MM.1S (cell line): Measurements from ENCODE around the gene RTN4RL1.

ENCODE experiments used
- DNase-seq: peaks from one replicate; pipeline ENCODE4 v3.0.0-alpha.2; 2015
- H2AFZ ChIP-seq: fragments of 300-600 bp; sonication (generic); 2 replicates; pipeline ENCODE4 v1.6.0; 2016; ENCODE audit warnings: antibody characterized with exemption, low read length
- H3F3A ChIP-seq: fragments of 300-600 bp; sonication (generic); 2 replicates; pipeline ENCODE4 v1.6.1; 2016; ENCODE audit warnings: mild to moderate bottlenecking, antibody characterized with exemption, low read length, moderate library complexity, mixed read lengths; ENCODE audit not compliant: insufficient read depth
- H3K27ac ChIP-seq: fragments of 300-600 bp; sonication (generic); 2 replicates; pipeline ENCODE4 v1.5.1; 2016; ENCODE audit warnings: mild to moderate bottlenecking, low read length
- H3K27me3 ChIP-seq: fragments of 300-600 bp; sonication (generic); replicated peaks from 2 replicates; pipeline ENCODE4 v1.6.0; 2016; ENCODE audit warnings: low read length; ENCODE audit not compliant: insufficient read depth
- H3K36me3 ChIP-seq: fragments of 300-600 bp; sonication (generic); replicated peaks from 2 replicates; pipeline ENCODE4 v1.6.1; 2016; ENCODE audit warnings: mild to moderate bottlenecking, low read length, mixed read lengths; ENCODE audit not compliant: insufficient read depth
- H3K4me1 ChIP-seq: fragments of 300-600 bp; sonication (generic); 2 replicates; pipeline ENCODE4 v1.6.1; 2016; ENCODE audit warnings: low read length, mixed read lengths
- H3K4me2 ChIP-seq: fragments of 300-600 bp; sonication (generic); 2 replicates; pipeline ENCODE4 v1.6.0; 2016; ENCODE audit warnings: low read depth, low read length
- H3K4me3 ChIP-seq: fragments of 300-600 bp; sonication (generic); 2 replicates; pipeline ENCODE4 v1.5.1; 2016; ENCODE audit warnings: low read length, mixed read lengths
- H3K79me2 ChIP-seq: fragments of 300-600 bp; sonication (generic); 2 replicates; pipeline ENCODE4 v1.6.1; 2016; ENCODE audit warnings: mixed run types, low read length, mixed read lengths
- H3K9ac ChIP-seq: fragments of 300-600 bp; sonication (generic); 2 replicates; pipeline ENCODE4 v1.6.1; 2016; ENCODE audit warnings: low read length, mixed read lengths
- H3K9me2 ChIP-seq: fragments of 300-600 bp; sonication (generic); replicated peaks from 2 replicates; pipeline ENCODE4 v1.6.1; 2016; ENCODE audit warnings: mild to moderate bottlenecking, low read length, mixed read lengths; ENCODE audit not compliant: insufficient read depth
- H3K9me3 ChIP-seq: fragments of 300-600 bp; sonication (generic); replicated peaks from 2 replicates; pipeline ENCODE4 v1.6.1; 2016; ENCODE audit warnings: mild to moderate bottlenecking, low read length, mixed read lengths; ENCODE audit not compliant: insufficient read depth
- H4K20me1 ChIP-seq: fragments of 300-600 bp; sonication (generic); 2 replicates; pipeline ENCODE4 v1.6.1; 2016; ENCODE audit warnings: mild to moderate bottlenecking, low read length, moderate library complexity, mixed read lengths; ENCODE audit not compliant: insufficient read depth
- EZH2 ChIP-seq: fragments of 300-600 bp; sonication (generic); optimal IDR thresholded peaks from 2 replicates; pipeline ENCODE3; 2017; ENCODE audit warnings: low read depth, mild to moderate bottlenecking, antibody characterized with exemption, low read length, mixed read lengths
- EZH2phosphoT487 ChIP-seq: fragments of 300-600 bp; sonication (generic); IDR thresholded peaks from 2 replicates; pipeline ENCODE4 v1.6.1; 2018; ENCODE audit warnings: antibody characterized with exemption, low read length
- TF ChIP-seq, protein P1 (sequence below): fragments of 300-600 bp; sonication (generic); IDR thresholded peaks from 2 replicates; pipeline ENCODE4 v1.5.1; 2016; ENCODE audit warnings: antibody characterized with exemption, low read length, mixed read lengths

Gene RTN4RL1

DNA sequence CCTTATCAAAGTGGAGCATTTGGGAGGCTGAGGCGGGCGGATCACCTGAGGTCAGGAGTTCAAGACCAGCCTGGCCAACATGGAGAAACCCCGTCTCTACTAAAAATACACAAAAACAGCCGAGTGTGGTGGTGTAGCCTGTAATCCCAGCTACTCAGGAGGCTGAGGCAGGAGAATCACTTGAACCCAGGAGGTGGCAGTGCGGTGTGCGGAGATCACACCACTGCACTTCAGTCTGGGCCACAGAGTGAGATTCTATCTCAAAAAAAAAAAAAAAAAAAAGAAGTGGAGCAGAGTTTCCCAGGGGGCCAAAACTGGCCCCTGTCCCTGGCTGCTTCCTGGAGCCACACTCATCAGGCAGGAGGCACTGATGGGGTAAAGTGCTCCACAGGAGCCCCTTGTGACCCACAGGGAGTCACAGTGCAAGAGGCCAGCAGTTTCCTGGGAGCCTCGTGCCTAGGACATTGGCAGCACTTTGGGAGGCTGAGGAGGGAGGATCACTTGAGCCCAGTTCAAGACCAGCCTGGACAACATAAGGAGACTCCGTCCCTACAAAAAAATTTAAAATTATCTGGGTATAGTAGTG is 44.4 kb downstream of the RTN4RL1 start:
- no peaks in the 10 kb centered on the region for H3K36me3 ChIP-seq
- H3K9me3 ChIP-seq = no peaks in the 10 kb centered on the region
- H3K27ac ChIP-seq = no peak overlapping the region
- no peaks in the 10 kb centered on the region for H3K4me1 ChIP-seq
- no peak overlapping the region for H3K4me3 ChIP-seq
- no peaks in the 10 kb centered on the region for H4K20me1 ChIP-seq
- DNase-seq = no peak
- H3K9ac ChIP-seq = no peak overlapping the region
- TF ChIP-seq, protein P1, sequence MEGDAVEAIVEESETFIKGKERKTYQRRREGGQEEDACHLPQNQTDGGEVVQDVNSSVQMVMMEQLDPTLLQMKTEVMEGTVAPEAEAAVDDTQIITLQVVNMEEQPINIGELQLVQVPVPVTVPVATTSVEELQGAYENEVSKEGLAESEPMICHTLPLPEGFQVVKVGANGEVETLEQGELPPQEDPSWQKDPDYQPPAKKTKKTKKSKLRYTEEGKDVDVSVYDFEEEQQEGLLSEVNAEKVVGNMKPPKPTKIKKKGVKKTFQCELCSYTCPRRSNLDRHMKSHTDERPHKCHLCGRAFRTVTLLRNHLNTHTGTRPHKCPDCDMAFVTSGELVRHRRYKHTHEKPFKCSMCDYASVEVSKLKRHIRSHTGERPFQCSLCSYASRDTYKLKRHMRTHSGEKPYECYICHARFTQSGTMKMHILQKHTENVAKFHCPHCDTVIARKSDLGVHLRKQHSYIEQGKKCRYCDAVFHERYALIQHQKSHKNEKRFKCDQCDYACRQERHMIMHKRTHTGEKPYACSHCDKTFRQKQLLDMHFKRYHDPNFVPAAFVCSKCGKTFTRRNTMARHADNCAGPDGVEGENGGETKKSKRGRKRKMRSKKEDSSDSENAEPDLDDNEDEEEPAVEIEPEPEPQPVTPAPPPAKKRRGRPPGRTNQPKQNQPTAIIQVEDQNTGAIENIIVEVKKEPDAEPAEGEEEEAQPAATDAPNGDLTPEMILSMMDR = no peak
- no peak for TF ChIP-seq EZH2phosphoT487
- no peak for TF ChIP-seq EZH2
- no peaks in the 10 kb centered on the region for H3K79me2 ChIP-seq
- H3K4me2 ChIP-seq = no peak overlapping the region
- peaks cover 97% of the 10 kb centered on the region for H3K27me3 ChIP-seq
- H3F3A ChIP-seq = no peaks in the 10 kb centered on the region
- no peaks in the 10 kb centered on the region for H3K9me2 ChIP-seq
- H2AFZ ChIP-seq = no peak overlapping the region

DNA sequence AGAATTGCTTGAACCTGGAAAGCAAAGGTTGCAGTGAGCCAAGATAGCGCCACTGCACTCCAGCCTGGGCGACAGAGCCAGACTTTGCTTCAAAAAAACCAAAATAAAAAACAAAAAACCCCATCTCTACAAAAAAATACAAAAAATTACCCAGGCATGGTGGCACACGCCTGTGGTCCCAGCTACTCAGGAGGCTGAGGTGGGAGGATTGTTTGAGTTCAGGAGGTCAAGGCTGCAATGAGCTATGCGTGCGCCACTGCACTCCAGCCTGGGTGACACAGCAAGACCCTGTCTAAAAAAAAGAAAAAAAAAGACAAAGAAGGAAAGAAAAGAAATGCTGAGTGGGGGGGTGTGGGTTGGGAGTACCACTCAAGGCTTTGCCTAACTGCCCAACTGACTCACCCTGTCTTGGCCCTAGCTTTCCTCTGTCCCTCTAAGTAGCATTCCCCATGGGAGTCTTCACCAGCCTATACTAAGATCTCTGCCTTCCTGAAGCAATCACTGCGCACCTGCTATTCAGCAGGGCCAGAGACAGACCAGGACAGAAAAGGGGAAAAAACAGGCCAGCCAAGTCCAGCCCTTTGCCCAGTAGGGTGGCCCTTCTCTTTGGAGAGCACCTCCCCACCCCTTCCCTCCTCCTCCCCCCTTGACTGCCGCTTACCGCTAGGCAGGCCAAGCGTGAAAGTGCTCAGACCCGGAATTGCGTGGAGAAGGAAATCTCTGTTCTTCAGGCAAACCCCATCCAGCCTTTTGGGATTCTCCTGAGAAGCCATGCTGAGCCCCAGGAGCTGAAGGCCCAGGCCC is 45.8 kb downstream of the RTN4RL1 start:
- H3K9me2 ChIP-seq = no peaks in the 10 kb centered on the region
- no peak overlapping the region for H3K27ac ChIP-seq
- H3K4me2 ChIP-seq = no peak overlapping the region
- H3K79me2 ChIP-seq = no peaks in the 10 kb centered on the region
- no peaks in the 10 kb centered on the region for H3K9me3 ChIP-seq
- H3K4me1 ChIP-seq = no peaks in the 10 kb centered on the region
- H3K4me3 ChIP-seq = no peak overlapping the region
- H3F3A ChIP-seq = no peaks in the 10 kb centered on the region
- no peak overlapping the region for H2AFZ ChIP-seq
- no peak overlapping the region for H3K9ac ChIP-seq
- no peak for DNase-seq
- TF ChIP-seq EZH2 = no peak
- TF ChIP-seq EZH2phosphoT487 = no peak
- H4K20me1 ChIP-seq = no peaks in the 10 kb centered on the region
- H3K27me3 ChIP-seq = peaks cover 97% of the 10 kb centered on the region
- no peaks in the 10 kb centered on the region for H3K36me3 ChIP-seq

- no peak overlapping the region for H3K4me3 ChIP-seq
- no peaks in the 10 kb centered on the region for H3K4me1 ChIP-seq
- TF ChIP-seq, protein P1 = no peak
- TF ChIP-seq EZH2phosphoT487 (no peak), EZH2 (no peak)
- H4K20me1 ChIP-seq = no peaks in the 10 kb centered on the region
- H3K27me3 ChIP-seq = peaks cover 96% of the 10 kb centered on the region
- H2AFZ ChIP-seq = no peak overlapping the region
- no peak overlapping the region for H3K9ac ChIP-seq
- H3F3A ChIP-seq = no peaks in the 10 kb centered on the region
- H3K27ac ChIP-seq = no peak overlapping the region
- H3K79me2 ChIP-seq = no peaks in the 10 kb centered on the region
- H3K36me3 ChIP-seq = no peaks in the 10 kb centered on the region
- no peaks in the 10 kb centered on the region for H3K9me3 ChIP-seq
- H3K9me2 ChIP-seq = no peaks in the 10 kb centered on the region
- no peak for DNase-seq
- no peak overlapping the region for H3K4me2 ChIP-seq
These were observed 46.7 kb downstream of the RTN4RL1 start for GRCh38 chr17:1978396-1978949.
